HEK293 (cell line): ENCODE results near the gene TSHZ3.

ENCODE experiments used
- CTCF ChIA-PET: fragments of 350-600 bp; formaldehyde crosslinking; extraction: SDS; loops from one replicate; lab custom pipeline; 2021; ENCODE audit warnings: antibody characterized with exemption; lab: Yijun Ruan, JAX
- POLR2A ChIA-PET: fragments of 300-600 bp; formaldehyde crosslinking; extraction: SDS; loops from one replicate; lab custom pipeline; 2020; ENCODE audit warnings: antibody characterized with exemption, inconsistent platforms; lab: Yijun Ruan, JAX
- H3K27ac ChIP-seq: fragments of 200-500 bp; sonication (Bioruptor generic); 2 replicates; pipeline ENCODE4 v1.5.1; 2014; ENCODE audit warnings: low read depth, low read length, control low read depth, inconsistent platforms; ENCODE audit errors: extremely low read depth
- H3K36me3 ChIP-seq, 2 experiments: fragments of 200-500 bp in 1 of 2; sonication (Bioruptor generic) in 1 of 2; 1 replicate in 1 of 2; 2 replicates in 1 of 2; pipeline ENCODE4 v1.5.1; 2014 to 2017; ENCODE audit warnings: inconsistent platforms in 2 of 2, low read length in 2 of 2; ENCODE audit not compliant: control insufficient read depth in 2 of 2, insufficient read depth in 1 of 2
- H3K4me1 ChIP-seq: fragments of 200-500 bp; sonication (Bioruptor generic); 2 replicates; pipeline ENCODE4 v1.5.1; 2014; ENCODE audit warnings: mild to moderate bottlenecking, low read length, inconsistent platforms; ENCODE audit not compliant: control insufficient read depth, insufficient read depth
- H3K4me3 ChIP-seq: 2 replicates; pipeline ENCODE4 v1.5.1; 2011; ENCODE audit warnings: low read depth, mild to moderate bottlenecking, control low read depth, low read length, moderate library complexity
- H3K9me3 ChIP-seq: fragments of 200-500 bp; sonication (Bioruptor generic); 2 replicates; pipeline ENCODE4 v1.5.1; 2014; ENCODE audit warnings: low read depth, low read length, inconsistent platforms; ENCODE audit not compliant: control insufficient read depth, insufficient read depth
- BCL6B ChIP-seq: fragments of 450-650 bp; formaldehyde crosslinking; IDR thresholded peaks from 2 replicates; pipeline ENCODE4 v1.5.1; 2017; ENCODE audit warnings: missing biosample characterization, missing genetic modification characterization
- EGR2 ChIP-seq: fragments of 450-650 bp; formaldehyde crosslinking; IDR thresholded peaks from 2 replicates; pipeline ENCODE4 v1.5.1; 2016; ENCODE audit warnings: low read depth, missing biosample characterization, missing genetic modification characterization
- GFI1B ChIP-seq: fragments of 450-650 bp; formaldehyde crosslinking; IDR thresholded peaks from 2 replicates; pipeline ENCODE4 v1.5.1; 2016; ENCODE audit warnings: missing biosample characterization, missing genetic modification characterization
- GLIS1 ChIP-seq: fragments of 450-650 bp; formaldehyde crosslinking; IDR thresholded peaks from 2 replicates; pipeline ENCODE4 v1.5.1; 2016; ENCODE audit warnings: missing biosample characterization, missing genetic modification characterization
- GLIS2 ChIP-seq: fragments of 450-650 bp; formaldehyde crosslinking; IDR thresholded peaks from 2 replicates; pipeline ENCODE4 v1.5.1; 2016; ENCODE audit warnings: missing biosample characterization, missing genetic modification characterization
- KLF17 ChIP-seq: fragments of 450-650 bp; formaldehyde crosslinking; IDR thresholded peaks from 2 replicates; pipeline ENCODE4 v1.5.1; 2016; ENCODE audit warnings: missing biosample characterization, missing genetic modification characterization
- OSR2 ChIP-seq: fragments of 450-650 bp; formaldehyde crosslinking; IDR thresholded peaks from 2 replicates; pipeline ENCODE4 v1.5.1; 2016; ENCODE audit warnings: missing biosample characterization, missing genetic modification characterization
- TRIM28 ChIP-seq: IDR thresholded peaks from 2 replicates; pipeline ENCODE4 v1.6.1; 2011; ENCODE audit warnings: low read length, control low read depth, borderline replicate concordance
- TSHZ1 ChIP-seq: fragments of 450-650 bp; formaldehyde crosslinking; IDR thresholded peaks from 2 replicates; pipeline ENCODE4 v1.5.1; 2016; ENCODE audit warnings: missing biosample characterization, missing genetic modification characterization, borderline replicate concordance
- ZFHX2 ChIP-seq: fragments of 450-650 bp; formaldehyde crosslinking; conservative IDR thresholded peaks from 2 replicates; pipeline ENCODE4 v1.5.1; 2016; ENCODE audit warnings: missing biosample characterization, missing genetic modification characterization
- ZNF169 ChIP-seq: fragments of 450-650 bp; formaldehyde crosslinking; IDR thresholded peaks from 2 replicates; pipeline ENCODE4 v1.5.1; 2016; ENCODE audit warnings: missing biosample characterization, missing genetic modification characterization
- ZNF202 ChIP-seq: fragments of 450-650 bp; formaldehyde crosslinking; IDR thresholded peaks from 2 replicates; pipeline ENCODE4 v1.5.1; 2016; ENCODE audit warnings: missing biosample characterization, missing genetic modification characterization, borderline replicate concordance
- ZNF366 ChIP-seq: fragments of 450-650 bp; formaldehyde crosslinking; conservative IDR thresholded peaks from 2 replicates; pipeline ENCODE4 v1.5.1; 2016; ENCODE audit warnings: missing biosample characterization, missing genetic modification characterization
- ZNF391 ChIP-seq: fragments of 450-650 bp; formaldehyde crosslinking; IDR thresholded peaks from 2 replicates; pipeline ENCODE4 v1.5.1; 2016; ENCODE audit warnings: low read depth, missing biosample characterization, missing genetic modification characterization, borderline replicate concordance
- ZNF398 ChIP-seq: fragments of 450-650 bp; formaldehyde crosslinking; IDR thresholded peaks from 2 replicates; pipeline ENCODE4 v1.5.1; 2017; ENCODE audit warnings: missing biosample characterization, missing genetic modification characterization
- ZNF433 ChIP-seq: fragments of 450-650 bp; formaldehyde crosslinking; IDR thresholded peaks from 2 replicates; pipeline ENCODE4 v1.5.1; 2016; ENCODE audit warnings: missing biosample characterization, missing genetic modification characterization, low read depth
- ZNF558 ChIP-seq: fragments of 450-650 bp; formaldehyde crosslinking; IDR thresholded peaks from 2 replicates; pipeline ENCODE4 v1.5.1; 2016; ENCODE audit warnings: missing biosample characterization, missing genetic modification characterization
- ZSCAN30 ChIP-seq: fragments of 450-650 bp; IDR thresholded peaks from 2 replicates; pipeline ENCODE4 v1.5.1; 2018; ENCODE audit warnings: missing biosample characterization, mild to moderate bottlenecking, missing genetic modification characterization, moderate library complexity
- ZSCAN4 ChIP-seq: fragments of 450-650 bp; formaldehyde crosslinking; IDR thresholded peaks from 2 replicates; pipeline ENCODE4 v1.5.1; 2017; ENCODE audit warnings: missing biosample characterization, missing genetic modification characterization

Gene TSHZ3

GRCh38 chr19:31337008-31337914 is 12.0 kb downstream of the TSHZ3 start:
- Histone ChIP-seq H3K36me3 (peaks cover 4 to 5% of the 10 kb centered on the region in 2 experiments), H3K4me1 (peaks cover 50% of the 10 kb centered on the region), H3K9me3 (no peaks in the 10 kb centered on the region), H3K27ac (no peak overlapping the region), H3K4me3 (no peak overlapping the region)
- POLR2A ChIA-PET = interaction anchor here (0.7 to 1.1 kb wide), 2 partner anchors 13 to 493 kb away, joined by 3 to 10 read pairs; no protein-coding TSS in a partner anchor
- TF ChIP-seq ZNF169 (tag by site-specific recombination) (no peak), ZNF558 (tag by site-specific recombination) (peak; percentile 91), ZSCAN4 (tag by site-specific recombination) (peak; percentile 97), ZSCAN30 (tag by site-specific recombination) (no peak), TSHZ1 (peak; percentile 47; the same call in 1 of the 2 replicates)
- CTCF ChIA-PET = interaction anchor here (0.6 to 1.7 kb wide), 16 partner anchors 9 to 1814 kb away, joined by 3 to 12 read pairs (median 4); no protein-coding TSS in a partner anchor

- no peak for TF ChIP-seq GFI1B (tag by site-specific recombination)
- TF ChIP-seq ZNF433 (tag by site-specific recombination) = no peak
- no peak for TF ChIP-seq ZNF391
- TF ChIP-seq KLF17 (tag by site-specific recombination) = no peak
- TF ChIP-seq ZFHX2 (tag by site-specific recombination) = no peak
- TF ChIP-seq ZNF202 (tag by site-specific recombination) = no peak
- TF ChIP-seq TRIM28 = no peak
- TF ChIP-seq, all 188 proteins: peak for 0
- Histone ChIP-seq H3K4me3 (no peak overlapping the region), H3K27ac (no peak overlapping the region), H3K4me1 (peaks cover 48% of the 10 kb centered on the region), H3K9me3 (no peaks in the 10 kb centered on the region), H3K36me3 (peaks cover 4 to 5% of the 10 kb centered on the region in 2 experiments)
- ChIA-PET CTCF (interaction anchor here (0.6 to 3.8 kb wide), 6 partner anchors 10 to 563 kb away, joined by 3 to 17 read pairs (median 3); no protein-coding TSS in a partner anchor), POLR2A (no interaction called here)
Observed at GRCh38 chr19:31335716-31336115, 13.5 kb downstream of the TSHZ3 start.

- ChIA-PET CTCF (interaction anchor here (0.7 to 3.8 kb wide), 3 partner anchors 10 to 24 kb away, joined by 3 to 17 read pairs (median 3); no protein-coding TSS in a partner anchor), POLR2A (no interaction called here)
- Histone ChIP-seq H3K9me3 (no peaks in the 10 kb centered on the region), H3K36me3 (peaks cover 4 to 5% of the 10 kb centered on the region in 2 experiments), H3K27ac (no peak overlapping the region), H3K4me1 (peaks cover 44% of the 10 kb centered on the region), H3K4me3 (no peak overlapping the region)
- TF ChIP-seq GLIS2 (tag by site-specific recombination) = peak; percentile 37
- no peak for TF ChIP-seq EGR2
- TF ChIP-seq ZNF398 = no peak
- peak; percentile 51 for TF ChIP-seq GLIS1 (tag by site-specific recombination)
- peak; percentile 34; the same call in 1 of the 2 replicates for TF ChIP-seq OSR2 (tag by site-specific recombination)
- no peak for TF ChIP-seq BCL6B
- 0 out of 2 replicates have a peak, but pooled peaks have one; percentile 4 for TF ChIP-seq ZNF366 (tag by site-specific recombination)
Observed at GRCh38 chr19:31334849-31335624, 14.2 kb downstream of the TSHZ3 start.
